Measurements from ENCODE around the gene IL13. TPM values are rescaled to one million over a fixed set of nuclear protein-coding genes. Genes with fewer than 3 reads are reported as not detected.

Gene IL13
- total RNA-seq, 1 experiment from 2014 or later = not detected

DNA sequence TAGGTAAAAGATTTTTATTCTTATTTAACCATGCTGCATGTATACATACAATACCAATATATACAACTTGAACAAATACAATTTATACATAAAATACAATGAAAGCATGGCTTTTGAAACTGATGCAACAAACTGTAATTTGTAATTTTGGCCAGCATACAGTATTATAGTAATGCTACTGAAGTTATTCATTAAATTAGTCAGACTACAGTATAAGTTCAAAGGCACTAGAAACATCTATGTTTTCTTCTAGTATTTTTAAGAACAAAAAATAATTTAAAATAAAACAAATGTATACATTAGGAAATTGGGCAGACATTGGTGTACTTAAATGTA, 34.6 kb downstream of the IL13 start:
- H3K27me3 ChIP-seq (ENCODE audit: insufficient read depth, low read length) = no peaks in the 10 kb centered on the region

More for the DNA sequence above, 34.6 kb downstream of the IL13 start:
- Histone ChIP-seq H4K5ac (ENCODE audit: insufficient read length, low read depth, low read length) (no peak overlapping the region), H3K79me2 (ENCODE audit: insufficient read depth, low read length) (no peaks in the 10 kb centered on the region), H3K23ac (ENCODE audit: insufficient read length, low read depth, low read length) (no peak overlapping the region), H3K56ac (ENCODE audit: insufficient read length, low read depth, low read length) (no peak overlapping the region), H4K91ac (ENCODE audit: insufficient read length, low read depth, low read length) (no peak overlapping the region), H3K23me2 (ENCODE audit: insufficient read length, low read depth, low read length, poor library complexity, severe bottlenecking) (no peaks in the 10 kb centered on the region), H3K4ac (ENCODE audit: low read depth, low read length) (no peak overlapping the region), H4K8ac (replicated peaks; ENCODE audit: insufficient read length, low read depth, low read length) (no peak overlapping the region), H2BK120ac (ENCODE audit: low read depth, low read length, poor library complexity, severe bottlenecking) (no peak overlapping the region), H3K14ac (ENCODE audit: insufficient read depth, low read length) (no peak overlapping the region), H2BK12ac (ENCODE audit: insufficient read length, low read depth, low read length) (no peak overlapping the region), H2AFZ (ENCODE audit: low read length) (no peak overlapping the region), H2AK5ac (ENCODE audit: insufficient read length, low read length) (no peak overlapping the region), H3K4me2 (ENCODE audit: insufficient read depth, insufficient read length, low read length) (no peak overlapping the region), H4K20me1 (ENCODE audit: control insufficient read depth, insufficient read depth, insufficient read length) (no peaks in the 10 kb centered on the region), H3K9me3 (ENCODE audit: control insufficient read depth, low read depth, low read length) (no peaks in the 10 kb centered on the region), H3K79me1 (ENCODE audit: insufficient read depth, low read depth, low read length, poor library complexity, severe bottlenecking) (no peaks in the 10 kb centered on the region), H3K4me1 (ENCODE audit: insufficient read depth, low read length) (no peaks in the 10 kb centered on the region), H3T11ph (ENCODE audit: low read length) (no peak overlapping the region), H2BK15ac (ENCODE audit: low read depth, low read length) (no peak overlapping the region), H3K9ac (ENCODE audit: extremely low read depth, insufficient read length, low read length) (no peak overlapping the region), H3K18ac (ENCODE audit: insufficient read length, low read depth, low read length) (no peak overlapping the region), H3K27ac (ENCODE audit: insufficient read length, low read depth, low read length) (no peak overlapping the region), H2BK5ac (ENCODE audit: insufficient read length, low read length) (no peak overlapping the region), H2BK20ac (ENCODE audit: low read depth, low read length, poor library complexity, severe bottlenecking) (no peak overlapping the region)
- Mint-ChIP-seq H3K4me3 (no peak overlapping the region), H3K27ac (no peak overlapping the region), H3K27me3 (ENCODE audit: low read depth) (no peaks in the 10 kb centered on the region), H3K36me3 (ENCODE audit: insufficient read depth in 1 of 3, low read depth in 3 of 3) (peaks cover 0 to 3% (median under 1%) of the 10 kb centered on the region in 3 experiments; a peak in 3 of 7 replicates), H3K9me3 (no peaks in the 10 kb centered on the region), H3K4me1 (no peaks in the 10 kb centered on the region)
- TF ChIP-seq, protein P1, sequence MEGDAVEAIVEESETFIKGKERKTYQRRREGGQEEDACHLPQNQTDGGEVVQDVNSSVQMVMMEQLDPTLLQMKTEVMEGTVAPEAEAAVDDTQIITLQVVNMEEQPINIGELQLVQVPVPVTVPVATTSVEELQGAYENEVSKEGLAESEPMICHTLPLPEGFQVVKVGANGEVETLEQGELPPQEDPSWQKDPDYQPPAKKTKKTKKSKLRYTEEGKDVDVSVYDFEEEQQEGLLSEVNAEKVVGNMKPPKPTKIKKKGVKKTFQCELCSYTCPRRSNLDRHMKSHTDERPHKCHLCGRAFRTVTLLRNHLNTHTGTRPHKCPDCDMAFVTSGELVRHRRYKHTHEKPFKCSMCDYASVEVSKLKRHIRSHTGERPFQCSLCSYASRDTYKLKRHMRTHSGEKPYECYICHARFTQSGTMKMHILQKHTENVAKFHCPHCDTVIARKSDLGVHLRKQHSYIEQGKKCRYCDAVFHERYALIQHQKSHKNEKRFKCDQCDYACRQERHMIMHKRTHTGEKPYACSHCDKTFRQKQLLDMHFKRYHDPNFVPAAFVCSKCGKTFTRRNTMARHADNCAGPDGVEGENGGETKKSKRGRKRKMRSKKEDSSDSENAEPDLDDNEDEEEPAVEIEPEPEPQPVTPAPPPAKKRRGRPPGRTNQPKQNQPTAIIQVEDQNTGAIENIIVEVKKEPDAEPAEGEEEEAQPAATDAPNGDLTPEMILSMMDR (conservative IDR thresholded peaks at IDR 0.05) = no peak
- no peak for DNase-seq

Data from H9 (cell line).